ENCODE results near the gene MYO1G.

MYO1G gene

DNA sequence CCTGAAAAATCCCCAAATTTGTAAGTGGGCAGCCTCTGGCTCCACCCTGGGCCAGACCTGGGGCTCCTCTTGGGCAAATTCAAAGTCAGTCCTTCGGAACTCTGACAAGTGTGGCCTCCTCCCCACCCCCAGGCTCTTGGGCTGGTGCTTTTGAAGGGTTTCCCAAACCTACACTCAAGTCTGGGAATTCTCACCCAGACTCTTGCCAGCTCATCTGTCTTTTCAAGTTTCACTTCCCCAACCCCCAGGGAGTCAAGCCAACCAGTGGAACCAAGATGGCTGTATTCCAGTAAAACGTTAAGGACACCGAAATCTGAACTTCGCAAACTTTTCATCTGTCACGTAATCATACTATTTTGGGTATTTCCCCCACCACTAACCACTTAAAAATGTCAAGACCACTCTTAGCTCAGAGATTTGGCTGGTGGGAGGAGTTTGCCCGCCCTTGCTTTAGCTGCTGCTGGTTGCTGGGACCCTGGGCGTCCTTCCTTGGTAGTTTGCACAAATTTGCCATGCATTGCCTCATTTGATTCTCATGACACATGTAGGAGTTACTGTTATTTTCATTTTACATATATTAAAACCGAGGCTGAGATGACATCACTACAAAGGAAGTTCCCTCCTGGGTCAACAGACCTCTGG is 1.7 kb upstream of the MYO1G start:
- peak; percentile 56 for DNase-seq

DNA sequence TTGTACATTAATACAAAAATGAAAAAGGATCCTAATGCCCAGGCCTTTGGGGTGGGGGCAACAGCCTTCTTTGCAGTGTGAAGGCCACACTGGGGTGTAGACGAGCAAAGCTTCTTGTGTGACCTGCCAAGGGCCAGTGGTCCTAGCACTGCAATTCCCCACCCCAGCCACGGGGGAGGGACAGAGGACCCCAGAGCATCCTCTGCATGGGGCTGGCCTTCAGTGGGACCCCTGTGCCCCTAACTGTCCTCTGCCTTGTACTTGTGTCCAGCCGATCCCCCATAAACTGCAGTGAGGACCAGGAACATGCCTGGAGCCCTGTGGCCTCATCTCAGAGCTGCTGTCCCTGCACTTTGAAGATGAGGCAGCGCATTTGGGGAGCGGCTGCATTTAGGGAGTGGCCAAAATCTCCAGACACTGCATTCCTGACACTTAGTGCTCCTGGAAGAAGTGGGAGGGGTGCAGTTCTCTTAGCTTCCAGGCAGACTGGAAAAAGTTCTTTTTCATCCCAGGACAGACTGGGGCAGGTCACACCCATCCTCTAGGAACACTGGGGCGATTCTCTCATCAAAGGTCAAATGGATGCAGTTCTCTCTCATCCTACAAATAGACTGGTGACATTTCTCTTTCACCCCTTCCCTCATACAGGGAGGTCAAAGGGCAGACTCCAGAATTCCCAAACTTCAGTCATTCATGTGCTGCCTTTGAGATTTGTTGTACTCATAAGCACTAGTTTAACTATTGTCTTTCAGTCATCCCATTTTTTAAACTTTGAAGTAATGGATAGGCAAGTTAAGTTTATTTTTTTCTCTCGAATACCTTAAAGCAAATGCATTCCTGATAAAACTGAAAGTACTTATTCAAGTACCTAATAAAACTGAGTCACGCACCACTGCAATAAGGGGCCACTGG is 922 bp upstream of the MYO1G start:
- DNase-seq, result peak; percentile 18

DNA sequence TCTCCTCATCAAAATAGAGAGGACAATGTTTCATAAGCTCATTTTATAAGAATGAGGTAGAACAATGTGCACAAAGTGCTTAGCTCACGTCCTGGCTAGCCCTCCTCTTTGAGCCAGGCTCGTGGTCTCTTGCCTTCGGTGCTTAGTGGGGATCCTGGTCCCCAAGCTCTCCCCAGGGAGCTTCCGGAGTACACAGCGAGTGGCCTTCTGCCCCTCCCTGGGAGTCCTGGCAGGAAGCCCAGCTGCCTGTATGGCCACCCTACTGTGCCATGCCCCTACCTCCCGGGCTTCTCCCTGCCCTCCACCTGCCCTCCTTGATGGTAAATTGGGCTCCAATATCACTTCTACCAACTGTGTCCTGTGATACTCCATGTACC is 868 bp downstream of the MYO1G start:
- no peak for DNase-seq

DNA sequence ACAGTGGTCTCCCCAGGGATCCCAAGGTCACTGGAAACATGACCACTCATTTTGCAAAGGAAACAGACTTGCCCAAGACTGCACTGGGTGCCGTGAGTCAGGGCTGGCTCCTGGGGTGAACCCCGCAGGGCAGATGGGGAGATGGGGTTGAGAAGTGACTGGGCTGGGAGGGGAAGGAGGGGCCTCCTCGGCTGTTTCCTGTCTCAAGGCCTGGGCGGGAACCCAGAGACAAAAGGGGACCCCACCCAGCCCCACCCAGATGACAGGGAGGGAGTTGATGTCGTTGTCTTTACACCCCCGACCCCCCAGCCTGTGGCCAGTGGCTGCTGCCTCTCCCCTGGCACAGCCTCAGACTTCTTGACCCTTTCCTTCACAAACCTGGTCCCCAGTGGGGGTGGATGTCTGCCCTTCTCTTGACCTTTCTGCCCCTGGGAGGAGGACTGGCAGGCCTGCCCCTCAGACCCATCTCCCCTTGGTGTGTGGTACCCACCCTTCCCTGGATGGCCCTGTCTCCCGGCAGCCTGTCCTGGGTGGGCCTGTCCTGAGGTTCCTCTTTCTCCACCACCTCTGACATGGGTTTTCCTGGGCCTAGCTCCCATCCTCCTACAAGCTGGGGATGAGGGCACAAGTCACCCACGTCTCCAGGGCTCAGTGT is 1.4 kb downstream of the MYO1G start:
- peak; percentile 66 for DNase-seq

DNA sequence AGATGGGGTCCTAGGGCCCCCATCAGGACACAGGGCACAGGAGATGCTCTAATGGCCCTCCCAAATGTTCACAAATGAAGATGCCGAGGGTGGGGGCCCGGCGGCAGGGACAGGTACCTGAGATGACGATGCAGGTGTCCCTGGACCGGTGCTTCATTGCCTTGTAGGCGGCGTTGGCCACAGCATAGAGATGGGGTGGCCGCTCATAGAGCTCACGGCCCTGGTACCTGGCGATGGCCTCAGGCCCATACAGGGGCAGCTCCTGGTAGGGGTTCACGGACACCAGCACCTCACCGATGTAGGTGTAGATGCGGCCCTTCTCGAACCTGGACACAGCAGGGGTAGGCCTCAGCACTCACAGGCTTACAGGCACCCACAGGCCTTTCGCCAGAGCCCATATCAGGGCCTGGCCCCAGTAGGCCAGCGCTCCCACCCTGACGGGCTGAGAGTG is 2.0 kb downstream of the MYO1G start:
- DNase-seq, result no peak

DNA sequence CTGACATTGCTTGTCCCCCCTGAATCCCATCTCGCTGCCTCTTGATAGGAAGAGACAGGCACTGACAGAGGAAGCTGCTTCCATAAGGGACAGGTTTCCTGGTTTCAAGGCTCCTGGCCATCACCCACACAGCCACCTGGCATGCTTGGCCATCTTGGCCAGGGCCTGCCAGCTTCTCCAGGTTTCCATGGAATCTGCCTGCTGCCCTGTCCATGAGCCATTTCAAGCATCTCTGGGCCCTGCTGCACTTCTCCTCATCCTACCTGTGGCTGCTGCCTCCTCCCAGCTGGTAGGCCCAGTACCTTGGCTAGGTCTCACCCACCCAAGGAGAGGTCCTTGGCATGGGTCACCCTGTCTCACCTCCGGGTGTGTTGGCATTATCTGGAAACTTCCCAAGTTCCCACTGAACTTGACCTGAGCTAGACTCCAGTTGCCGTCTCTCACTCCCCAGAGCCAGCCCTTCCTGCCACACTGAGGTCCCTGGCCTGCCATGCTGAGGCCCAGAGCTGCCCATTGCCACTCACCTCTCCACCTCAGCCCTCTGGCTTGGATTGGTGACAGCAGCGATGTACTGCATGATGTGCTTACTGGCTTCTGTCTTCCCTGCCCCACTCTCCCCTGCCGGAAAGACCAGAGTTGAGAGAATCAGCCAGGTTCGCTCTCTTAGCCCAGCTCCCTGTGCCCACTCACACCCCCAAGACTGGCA is 2.6 kb downstream of the MYO1G start:
- no peak for DNase-seq

DNA sequence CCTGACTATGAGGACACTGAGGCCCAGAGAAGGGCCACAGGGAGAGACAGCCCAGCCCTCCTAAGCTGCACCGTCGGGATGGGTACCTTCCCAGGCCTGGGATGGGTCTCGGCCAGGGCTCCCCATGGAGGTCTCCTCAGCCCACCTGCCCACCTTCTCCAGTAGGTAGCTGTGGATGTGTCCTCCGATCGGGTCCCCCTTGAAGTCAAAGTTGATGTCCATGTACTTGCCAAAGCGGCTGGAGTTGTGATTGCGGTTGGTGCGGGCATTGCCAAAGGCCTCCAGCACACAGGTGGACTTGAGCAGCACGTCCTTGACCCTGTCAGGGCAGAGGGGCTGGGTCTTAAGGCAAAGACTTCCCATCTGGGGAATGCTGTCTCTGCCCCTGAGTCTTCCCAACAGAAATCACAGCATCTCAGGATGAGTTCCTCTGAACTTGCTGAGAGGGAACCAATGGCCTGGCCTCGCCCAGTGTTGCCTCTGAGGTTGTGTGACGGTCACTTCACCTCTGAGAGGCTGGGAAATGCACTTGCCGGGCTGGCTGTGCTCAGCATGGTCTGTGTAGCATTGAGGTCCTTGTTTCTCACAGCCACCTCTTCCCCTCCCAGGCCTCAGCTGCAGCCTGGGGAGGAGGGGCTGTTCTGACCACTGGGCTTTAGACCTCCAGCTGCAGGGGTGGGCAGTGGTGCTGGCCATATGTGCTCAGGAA is 3.3 kb downstream of the MYO1G start:
- DNase-seq, result no peak

DNA sequence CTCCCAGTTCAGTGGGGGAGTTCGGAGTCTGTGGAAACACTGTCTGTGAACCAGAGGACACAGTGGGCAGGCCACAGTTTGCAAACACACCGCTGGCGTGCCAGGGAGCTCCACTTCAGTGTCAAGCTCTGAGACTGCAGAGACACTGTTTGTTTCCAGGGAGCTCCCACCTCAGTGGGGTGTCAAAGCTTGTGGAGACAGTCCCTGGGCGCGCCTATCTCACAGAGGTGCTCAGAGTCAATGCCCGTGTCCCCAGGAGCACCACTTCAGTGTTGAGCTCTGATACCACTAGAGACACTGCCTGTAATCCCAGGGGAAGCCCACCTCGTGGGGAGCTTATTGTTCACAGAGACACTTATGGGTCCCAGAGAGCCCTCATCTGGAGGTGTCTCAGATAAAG is 4.3 kb downstream of the MYO1G start:
- DNase-seq, result no peak

DNA sequence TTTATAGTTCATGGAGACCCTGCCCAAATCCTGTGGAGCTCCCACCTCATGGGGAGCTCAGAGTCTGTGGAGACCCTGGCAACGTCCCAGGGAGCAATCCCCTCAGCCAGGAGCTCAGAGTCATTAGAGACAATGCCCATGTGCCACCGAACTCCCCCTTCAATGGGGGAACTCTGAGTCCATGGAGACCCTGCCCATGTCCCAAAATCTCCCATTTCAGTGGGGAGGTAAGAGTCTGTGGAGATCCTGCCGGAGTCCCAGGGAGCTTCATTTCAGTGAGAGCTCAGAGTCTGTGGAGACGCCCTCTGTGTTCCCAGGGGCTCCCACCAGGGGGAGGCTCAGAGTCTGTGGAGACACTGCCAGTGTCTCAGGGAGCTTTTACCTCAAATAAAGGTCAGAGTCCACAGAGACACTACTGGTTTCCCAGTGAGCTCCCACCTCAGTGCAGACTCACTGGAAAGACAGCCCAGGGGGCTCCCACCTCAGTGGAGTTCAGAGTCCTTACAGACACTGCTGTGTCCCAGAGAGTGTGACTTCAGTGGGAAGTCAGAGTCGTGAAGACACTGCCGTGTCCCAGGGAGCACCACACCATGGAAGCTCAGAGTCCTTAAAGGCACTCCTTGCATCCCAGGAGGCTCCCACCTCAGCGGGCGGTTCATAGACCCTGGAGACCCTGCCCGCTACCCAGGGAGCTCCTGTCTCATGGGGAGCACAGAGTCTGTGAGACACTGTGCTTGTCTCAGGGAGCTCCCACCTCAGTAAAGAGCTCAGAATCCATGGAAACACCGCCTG is 5.0 kb downstream of the MYO1G start:
- no peak for DNase-seq

DNA sequence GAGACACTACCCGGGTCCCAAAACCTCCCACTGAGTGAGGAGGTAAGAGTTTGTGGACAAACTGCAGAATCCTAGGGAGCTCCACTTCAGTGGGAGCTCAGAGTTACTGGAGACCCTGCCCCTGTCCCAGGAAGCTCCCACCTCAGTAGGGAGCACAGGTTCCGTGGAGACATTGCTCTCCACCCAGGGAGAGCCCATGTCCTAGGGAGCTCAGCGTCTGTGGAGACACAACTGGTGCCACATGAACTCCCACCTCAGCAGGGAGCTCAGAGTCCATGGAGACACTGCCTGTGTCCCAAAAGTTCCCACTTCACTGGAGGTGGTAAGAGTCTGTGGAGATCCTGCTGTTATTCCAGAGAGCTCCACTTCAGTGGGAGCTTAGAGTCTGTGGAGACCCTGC is 6.3 kb downstream of the MYO1G start:
- no peak for DNase-seq

DNA sequence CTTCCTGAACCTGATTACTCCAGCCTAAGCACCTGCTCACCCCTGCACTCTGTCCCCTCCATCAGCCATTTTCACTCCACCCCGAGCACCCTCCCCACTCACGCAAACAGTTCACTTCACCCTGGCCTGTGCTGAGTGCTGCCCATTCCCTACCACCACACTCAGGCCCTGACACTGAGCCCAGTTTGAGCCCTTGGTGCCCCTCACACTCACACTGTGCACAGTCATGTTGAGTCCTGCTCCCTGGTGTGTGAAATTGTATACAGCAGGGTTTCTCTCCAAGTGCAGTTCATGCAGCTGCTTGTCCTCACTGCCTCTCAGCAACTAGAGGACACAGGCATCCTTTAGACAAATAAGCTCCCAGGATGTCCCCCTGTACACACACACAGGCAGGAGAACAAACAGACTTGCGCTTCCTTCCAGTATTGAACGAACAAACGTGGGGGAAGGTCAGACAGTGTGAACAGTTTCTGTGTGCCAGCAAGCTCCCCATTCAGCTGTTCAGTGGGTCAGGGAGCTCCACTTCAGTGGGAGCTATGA is 6.8 kb downstream of the MYO1G start:
- no peak for DNase-seq

DNA sequence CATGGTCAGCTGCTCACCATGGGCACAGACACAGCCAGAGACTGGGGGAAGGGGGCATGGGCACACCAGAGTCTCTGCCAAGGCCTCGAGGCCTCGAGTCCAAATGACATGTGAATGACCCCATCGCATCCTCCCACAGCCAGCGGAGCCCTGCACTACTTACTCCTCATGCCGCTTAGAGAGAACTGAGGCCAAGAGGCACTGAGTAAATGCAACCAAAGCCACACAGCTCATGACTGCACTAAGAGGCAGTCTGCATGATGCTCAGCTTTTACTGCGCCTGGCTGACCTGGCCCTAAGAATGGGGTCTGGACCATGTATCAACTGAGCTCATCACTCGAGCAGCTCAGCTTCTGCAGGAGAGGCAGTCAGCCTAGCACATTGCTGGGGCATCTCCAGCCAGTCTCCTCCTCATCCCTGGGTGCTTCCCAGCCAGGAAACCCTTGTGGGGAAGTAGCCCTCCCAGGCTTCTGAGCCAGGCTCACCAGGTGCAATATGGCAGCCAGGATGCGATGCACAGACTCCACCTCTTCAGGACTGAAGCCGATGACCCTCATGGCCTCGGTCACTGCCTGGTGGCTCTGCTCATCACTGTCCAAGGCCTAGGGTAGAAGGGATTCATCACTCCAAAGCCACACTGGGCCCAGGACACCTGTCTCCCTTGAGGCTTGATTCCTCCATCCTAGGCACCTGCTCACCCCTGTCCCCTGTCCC is 7.5 kb downstream of the MYO1G start:
- no peak for DNase-seq

DNA sequence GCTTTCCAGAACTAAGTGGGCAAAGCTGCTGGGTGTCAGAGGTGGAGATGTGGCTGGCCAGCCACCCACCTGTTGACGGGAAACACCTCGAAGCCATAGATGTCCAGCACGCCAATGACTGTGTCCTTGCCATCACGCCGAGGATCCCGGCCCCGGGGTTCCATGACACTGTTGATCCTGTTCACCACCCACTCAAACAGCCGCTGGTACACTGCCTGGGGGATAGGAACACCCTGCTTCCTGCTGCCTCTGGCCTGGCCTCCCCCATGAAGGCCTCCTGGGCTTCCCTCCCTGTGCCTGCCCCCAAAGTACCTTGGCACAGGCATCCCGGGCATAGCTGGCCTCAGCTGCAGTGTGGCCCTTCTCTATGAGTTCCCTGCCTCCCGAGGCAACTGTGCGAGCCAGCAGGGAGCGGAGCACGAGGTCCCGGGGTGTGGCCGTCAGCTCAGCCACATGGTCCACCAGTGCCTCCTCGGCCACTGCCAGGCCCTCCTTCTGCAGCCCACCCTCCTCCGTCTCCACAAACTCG is 8.2 kb downstream of the MYO1G start:
- no peak for DNase-seq

DNA sequence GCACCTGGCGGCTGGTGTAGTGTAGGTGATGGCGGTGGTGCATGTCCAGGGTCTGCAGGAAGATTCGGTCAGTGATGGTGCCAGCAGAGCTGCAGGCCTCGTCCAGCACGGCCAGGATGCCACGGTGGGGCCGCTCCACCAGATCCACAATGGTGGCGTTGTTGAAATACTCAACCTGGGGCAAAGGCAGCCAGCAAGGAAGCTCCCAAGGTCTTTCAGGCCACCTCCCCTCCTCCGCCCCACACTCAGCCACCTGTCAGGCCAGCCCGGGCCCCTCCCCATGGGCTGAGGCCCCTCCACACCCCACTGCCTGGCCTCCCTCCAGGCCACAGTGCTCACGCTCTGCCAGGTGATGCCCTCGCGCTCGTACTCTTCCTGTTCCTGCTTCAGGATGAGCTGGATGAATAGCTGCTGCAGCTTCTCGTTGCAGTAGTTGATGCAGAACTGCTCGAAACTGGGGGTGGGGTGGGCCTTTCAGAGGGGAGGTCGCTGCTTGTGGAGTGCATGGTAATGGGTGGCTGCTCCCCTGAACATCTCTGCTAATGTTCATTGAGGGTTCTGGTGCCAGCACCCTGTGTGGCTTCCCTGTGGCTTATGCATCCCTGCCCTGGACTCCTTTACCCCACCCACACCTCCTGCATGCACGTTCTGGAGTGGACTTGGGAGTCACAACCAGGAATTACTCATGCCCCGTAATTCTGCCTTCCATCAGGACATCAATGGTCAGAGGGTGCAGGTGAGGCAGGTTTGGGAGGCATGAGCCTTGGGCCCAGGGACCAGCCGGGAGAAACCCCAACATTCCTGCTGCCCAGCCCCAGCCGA is 8.9 kb downstream of the MYO1G start:
- DNase-seq, result no peak

DNA sequence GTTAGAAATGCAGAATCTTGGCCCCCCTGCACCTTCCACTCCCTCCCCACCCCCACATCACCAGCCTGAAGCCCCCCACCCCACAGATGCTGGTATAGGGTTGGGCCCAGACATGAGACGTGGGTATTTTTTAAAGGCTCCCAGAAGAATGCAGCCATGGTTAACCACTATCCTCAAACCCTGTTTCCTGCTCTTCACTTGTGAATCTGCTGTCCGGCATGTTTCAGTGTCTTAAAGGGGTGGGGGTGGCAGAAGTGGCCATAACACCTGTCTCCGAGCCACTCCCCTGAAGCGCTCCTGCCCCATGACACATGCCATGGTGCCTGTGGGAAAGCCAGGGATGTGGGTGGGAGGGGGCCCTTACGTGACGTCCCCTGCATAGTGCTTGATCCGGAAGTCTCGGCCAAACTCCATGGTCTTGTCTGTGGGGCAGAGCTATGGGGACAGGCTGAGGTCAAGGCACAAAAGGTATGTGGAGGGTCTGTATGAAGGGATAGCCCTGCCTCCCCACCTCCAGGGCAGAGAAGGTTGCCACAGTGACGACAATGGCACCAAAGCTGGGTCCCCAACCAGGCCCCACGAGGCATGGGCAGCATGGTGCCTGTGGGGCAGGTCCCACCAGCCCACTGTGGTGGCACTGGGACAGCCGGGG is 9.6 kb downstream of the MYO1G start:
- DNase-seq, result no peak

DNA sequence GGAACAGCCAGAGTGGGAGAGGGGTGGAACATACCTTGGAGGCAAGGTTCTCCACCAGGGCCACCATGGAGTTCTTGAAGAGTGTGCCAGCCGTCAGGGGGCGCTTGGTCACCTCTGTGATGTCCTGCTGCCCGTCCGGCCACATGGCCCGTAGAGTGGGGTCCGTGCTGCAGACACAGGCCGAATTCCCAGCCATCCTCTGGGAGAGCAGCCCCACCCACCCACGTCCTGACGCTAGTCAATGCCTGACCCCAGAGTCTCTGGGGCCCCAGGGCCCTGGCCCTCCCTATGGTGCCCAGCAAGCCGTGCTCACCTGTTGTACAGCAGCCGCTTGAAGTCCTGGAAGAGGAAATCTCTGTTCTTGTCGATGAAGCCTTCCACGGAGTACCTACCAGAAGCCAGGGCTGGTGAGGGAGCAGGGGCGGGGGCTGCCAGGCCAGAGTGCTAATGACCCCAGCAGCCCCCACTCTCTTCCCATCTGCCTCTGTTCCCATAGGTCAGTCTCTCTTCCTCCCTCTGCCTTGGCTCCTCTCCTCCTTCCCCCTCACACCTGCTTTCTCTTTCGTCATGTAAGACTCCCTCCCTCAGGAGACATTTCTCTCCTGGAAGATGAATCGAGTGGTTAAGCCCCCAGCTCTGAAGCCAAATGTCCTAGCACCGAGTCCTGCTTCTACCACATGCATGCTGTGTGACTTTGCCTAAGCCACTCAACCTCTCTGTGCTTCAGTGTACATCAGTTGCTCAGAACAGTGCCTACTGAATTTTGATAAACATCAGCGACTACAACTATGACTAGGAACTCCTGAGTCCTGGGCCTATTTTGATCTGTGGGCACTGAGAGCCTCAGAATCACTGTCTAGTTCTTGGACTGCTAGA is 11.0 kb downstream of the MYO1G start:
- no peak for DNase-seq

DNA sequence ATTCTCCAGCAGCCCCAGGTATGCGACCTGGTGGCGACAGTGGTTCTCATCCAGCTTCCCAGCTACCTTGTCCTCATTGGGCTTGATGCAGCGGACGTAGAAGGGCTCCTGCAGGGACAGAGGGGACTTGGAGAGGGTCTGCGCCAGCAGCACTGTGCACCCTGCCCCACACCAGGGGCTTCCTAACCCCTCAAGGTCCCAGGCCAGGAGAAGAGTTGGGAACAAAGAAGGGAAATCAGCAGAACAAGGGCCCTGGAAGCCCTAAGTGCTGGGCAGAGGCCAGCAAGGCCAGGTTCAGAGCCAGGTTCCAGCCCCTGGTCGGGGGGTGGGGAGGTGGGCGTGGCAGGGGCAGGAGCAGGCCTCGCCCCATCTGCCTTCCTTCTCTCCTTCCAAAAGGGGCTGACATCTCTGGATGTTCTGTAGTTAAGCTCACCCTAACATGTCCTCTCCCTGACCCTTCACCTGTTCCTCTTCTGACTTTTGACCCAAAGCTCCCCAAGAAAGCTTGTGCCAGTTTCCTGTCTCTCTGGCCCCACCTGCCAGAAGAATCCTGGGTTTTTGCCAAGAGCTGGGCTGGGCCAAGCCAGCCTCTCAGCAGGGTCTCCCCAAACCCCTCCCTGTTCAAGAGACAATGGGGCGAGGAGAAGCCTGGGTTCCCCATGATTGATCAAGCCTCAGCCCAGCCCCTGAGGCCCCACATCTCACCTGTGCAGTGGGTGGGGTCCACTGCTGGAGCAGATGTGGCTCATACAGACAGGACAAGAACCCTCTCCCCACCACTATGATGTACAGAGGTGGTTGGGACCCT is 11.9 kb downstream of the MYO1G start:
- no peak for DNase-seq

All from NK-92 treated with Interleukin-12 subunit alpha and Interleukin-12 subunit beta, amount 100 ng/mL, for 24 hours (cell line).